Urothelium cell line (cell line): ENCODE data around the gene SAXO2.
"Not testable (repeated sequence)": the region's sequence is repeated elsewhere in the genome, so short reads cannot be mapped to it uniquely, and the experiment has no call there.

Experiments
- DNase-seq: peaks from one replicate; pipeline ENCODE4 v3.0.0; 2011; ENCODE audit warnings: low spot score, mixed read lengths
- FAIRE-seq: peaks from 2 replicates; lab custom pipeline; 2011; peaks lifted over from hg19 to GRCh38; lab: Jason Lieb, UNC

Gene SAXO2

GRCh38 chr15:82313446-82313845 lies 50.8 kb downstream of the SAXO2 start:
- no peak for DNase-seq
- no peak for FAIRE-seq

- DNase-seq, FAIRE-seq: not testable (repeated sequence)
Measured at GRCh38 chr15:82313951-82314768, 51.5 kb downstream of the SAXO2 start.

- DNase-seq = no peak
- FAIRE-seq = no peak
Measured at GRCh38 chr15:82314769-82315518, 52.3 kb downstream of the SAXO2 start.

- FAIRE-seq (no peak), DNase-seq (no peak)
Measured at GRCh38 chr15:82315519-82316246, 53.1 kb downstream of the SAXO2 start.

- FAIRE-seq = not testable (repeated sequence)
Measured at GRCh38 chr15:82316247-82317090, 53.9 kb downstream of the SAXO2 start.

GRCh38 chr15:82317091-82317489 lies 54.5 kb downstream of the SAXO2 start:
- DNase-seq (no peak), FAIRE-seq (no peak)

More at GRCh38 chr15:82316247-82317090, 53.9 kb downstream of the SAXO2 start:
- DNase-seq = not testable (repeated sequence)

GRCh38 chr15:82317516-82317915 lies 54.9 kb downstream of the SAXO2 start:
- not testable (repeated sequence) for FAIRE-seq, DNase-seq

- not testable (repeated sequence) for DNase-seq, FAIRE-seq
Measured at GRCh38 chr15:82318281-82318680, 55.7 kb downstream of the SAXO2 start.

GRCh38 chr15:82319522-82320278 lies 57.1 kb downstream of the SAXO2 start:
- FAIRE-seq, DNase-seq: not testable (repeated sequence)

GRCh38 chr15:82320861-82321260 lies 58.2 kb downstream of the SAXO2 start:
- not testable (repeated sequence) for DNase-seq, FAIRE-seq

GRCh38 chr15:82322488-82322887 lies 59.9 kb downstream of the SAXO2 start:
- not testable (repeated sequence) for FAIRE-seq

GRCh38 chr15:82324831-82325230 lies 62.2 kb downstream of the SAXO2 start:
- FAIRE-seq, DNase-seq: not testable (repeated sequence)

More at GRCh38 chr15:82322488-82322887, 59.9 kb downstream of the SAXO2 start:
- not testable (repeated sequence) for DNase-seq

GRCh38 chr15:82325646-82326045 lies 63.0 kb downstream of the SAXO2 start:
- not testable (repeated sequence) for FAIRE-seq, DNase-seq

GRCh38 chr15:82326896-82327295 lies 64.3 kb downstream of the SAXO2 start:
- DNase-seq, FAIRE-seq: not testable (repeated sequence)

- DNase-seq, FAIRE-seq: not testable (repeated sequence)
Measured at GRCh38 chr15:82327372-82327771, 64.8 kb downstream of the SAXO2 start.

GRCh38 chr15:82329039-82329438 lies 66.4 kb downstream of the SAXO2 start:
- not testable (repeated sequence) for DNase-seq, FAIRE-seq

- DNase-seq, FAIRE-seq: not testable (repeated sequence)
Measured at GRCh38 chr15:82330921-82331320, 68.3 kb downstream of the SAXO2 start.

GRCh38 chr15:82331576-82332304 lies 69.1 kb downstream of the SAXO2 start:
- not testable (repeated sequence) for FAIRE-seq, DNase-seq
